Measurements from ENCODE around the gene AKNA. TPM values are rescaled to one million over a fixed set of nuclear protein-coding genes. Genes with fewer than 3 reads are reported as not detected.

The AKNA gene
- total and polyA plus RNA-seq, 2 donors (not counting 1 experiment from before 2014, with no cell fraction given) = 178 to 407 TPM

GRCh38 chr9:114395334-114395617 lies 7.5 kb upstream of the AKNA start:
- Histone ChIP-seq H2AFZ (ENCODE audit: insufficient read depth, low read depth, low read length, poor library complexity, severe bottlenecking) (no peak overlapping the region), H3K27ac (ENCODE audit: low read length in 2 of 2) (peak overlapping the region in 1 of 2 donors; percentile 62), H3K27me3 (replicated peaks in 1 of 4; ENCODE audit: control extremely low read depth in 1 of 4, control insufficient read depth in 3 of 4, insufficient read depth in 4 of 4, low read length in 3 of 4) (no peaks in the 10 kb centered on the region), H3K4me2 (replicated peaks; ENCODE audit: low read depth, low read length, poor library complexity, severe bottlenecking) (peak overlapping the region; percentile 55), H3K36me3 (replicated peaks in 1 of 2; ENCODE audit: control extremely low read depth in 1 of 2, control insufficient read depth in 1 of 2, extremely low read depth in 1 of 2, insufficient read depth in 2 of 2, low read length in 1 of 2) (peaks cover 0 to 43% of the 10 kb centered on the region in 2 experiments), H3K9ac (ENCODE audit: low read length) (no peak overlapping the region), H3K4me3 (ENCODE audit: control extremely low read depth in 1 of 5, extremely low read depth in 1 of 5, insufficient read depth in 1 of 5, low read depth in 2 of 5, low read length in 4 of 5) (no peak overlapping the region), H3K9me3 (ENCODE audit: control extremely low read depth in 1 of 3, control insufficient read depth in 2 of 3, insufficient read depth in 1 of 3, low read length in 2 of 3) (no peaks in the 10 kb centered on the region), H3K4me1 (ENCODE audit: control insufficient read depth in 2 of 2, insufficient read depth in 2 of 2, low read length in 2 of 2) (peaks cover 69 to 80% of the 10 kb centered on the region in 2 donors), H3K79me2 (ENCODE audit: control insufficient read depth, insufficient read depth, low read length) (peaks cover 73% of the 10 kb centered on the region), H4K20me1 (ENCODE audit: control insufficient read depth, insufficient read depth, low read length, poor library complexity, severe bottlenecking) (peaks cover 47% of the 10 kb centered on the region)
- no peaks in the 10 kb centered on the region for H3K27me3 Mint-ChIP-seq
- no peak for DNase-seq
- peak overlapping the region; percentile 80 for H3K27ac Mint-ChIP-seq
- TF ChIP-seq CTCF (IDR thresholded peaks at IDR 0.05) (no peak), EZH2 (IDR thresholded peaks at IDR 0.05; ENCODE audit: borderline replicate concordance, insufficient read depth, low read depth, low read length, poor library complexity, severe bottlenecking) (no peak)
- 52% methylated on average over 5 of the region's 5 CpGs for WGBS (ENCODE audit: insufficient coverage)
- ChIA-PET CTCF (interaction anchor here (0.5 to 3.7 kb wide), 11 partner anchors 10 to 193 kb away, joined by 3 to 11 read pairs (median 5); partner anchors contain the start of gene ATP6V1G1), POLR2A (interaction anchor here (0.8 to 5.0 kb wide), 5 partner anchors 8 to 198 kb away, joined by 3 to 45 read pairs (median 6); partner anchors contain the start of gene AKNA)
- no peaks in the 10 kb centered on the region for H3K9me3 Mint-ChIP-seq (ENCODE audit: insufficient read depth)
- ATAC-seq (ENCODE audit: low read depth) = no peak
- peaks cover 67% of the 10 kb centered on the region for H3K4me1 Mint-ChIP-seq
- peak overlapping the region; percentile 68 for H3K4me3 Mint-ChIP-seq
- intact Hi-C loops (cut with micrococcal nuclease) = loop anchor here (5.0 kb wide), 1 partner anchor 33 kb away; no protein-coding TSS in a partner anchor

DNA sequence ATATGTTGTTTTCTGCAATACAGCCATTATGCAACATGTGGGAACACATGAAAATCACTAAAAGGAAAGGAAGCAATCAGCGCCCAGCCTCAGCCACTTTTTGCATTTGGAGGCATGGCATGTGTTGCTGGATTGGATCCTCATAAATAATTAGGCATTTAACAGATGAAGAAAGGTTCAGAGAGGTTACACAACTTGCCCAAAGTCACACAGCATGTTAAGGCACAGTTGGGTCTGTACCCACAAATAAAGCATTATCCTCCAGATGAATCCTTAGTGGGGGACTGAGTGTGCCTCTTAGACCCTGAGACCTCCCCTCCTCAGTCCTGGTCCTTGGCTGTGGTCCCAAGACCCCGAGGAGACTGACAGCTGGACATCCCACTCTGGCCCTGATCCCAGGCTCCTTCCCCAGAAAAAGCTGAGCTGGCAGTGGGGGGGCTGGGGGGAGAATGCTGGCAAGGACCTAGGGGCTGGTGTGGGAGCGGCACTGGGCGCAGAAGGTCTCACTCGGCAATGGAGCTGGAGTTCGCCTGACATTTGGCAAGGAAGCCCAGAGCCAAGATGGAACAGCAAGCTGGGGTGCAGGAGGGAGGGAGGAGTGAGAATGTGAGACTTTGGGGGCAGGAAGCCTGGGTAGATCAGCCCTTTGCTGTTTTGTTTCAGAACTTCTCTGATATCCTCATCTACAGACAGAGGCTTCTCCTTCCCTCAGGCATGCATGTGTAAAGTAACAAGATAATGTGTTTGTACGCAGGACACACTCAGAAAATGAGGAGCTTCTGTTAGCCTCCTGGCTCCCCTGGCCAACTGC lies 6.9 kb upstream of the AKNA start:
- peaks cover 72% of the 10 kb centered on the region for H3K4me1 Mint-ChIP-seq
- ChIA-PET CTCF (interaction anchor here (0.5 to 3.7 kb wide), 12 partner anchors 9 to 58 kb away, joined by 3 to 11 read pairs (median 4); no protein-coding TSS in a partner anchor), POLR2A (interaction anchor here (0.7 to 5.0 kb wide), 6 partner anchors 7 to 198 kb away, joined by 3 to 45 read pairs (median 6); partner anchors contain the start of gene AKNA)
- Histone ChIP-seq H3K4me2 (replicated peaks; ENCODE audit: low read depth, low read length, poor library complexity, severe bottlenecking) (peak overlapping the region; percentile 55), H3K36me3 (replicated peaks in 1 of 2; ENCODE audit: control extremely low read depth in 1 of 2, control insufficient read depth in 1 of 2, extremely low read depth in 1 of 2, insufficient read depth in 2 of 2, low read length in 1 of 2) (peaks cover 0 to 46% of the 10 kb centered on the region in 2 experiments), H3K4me3 (ENCODE audit: control extremely low read depth in 1 of 5, extremely low read depth in 1 of 5, insufficient read depth in 1 of 5, low read depth in 2 of 5, low read length in 4 of 5) (no peak overlapping the region), H2AFZ (ENCODE audit: insufficient read depth, low read depth, low read length, poor library complexity, severe bottlenecking) (no peak overlapping the region), H3K79me2 (ENCODE audit: control insufficient read depth, insufficient read depth, low read length) (peaks cover 79% of the 10 kb centered on the region), H3K27ac (ENCODE audit: low read length in 2 of 2) (peak overlapping the region; percentile 3 to 62), H4K20me1 (ENCODE audit: control insufficient read depth, insufficient read depth, low read length, poor library complexity, severe bottlenecking) (peaks cover 53% of the 10 kb centered on the region), H3K9ac (ENCODE audit: low read length) (no peak overlapping the region), H3K27me3 (replicated peaks in 1 of 4; ENCODE audit: control extremely low read depth in 1 of 4, control insufficient read depth in 3 of 4, insufficient read depth in 4 of 4, low read length in 3 of 4) (no peaks in the 10 kb centered on the region), H3K4me1 (ENCODE audit: control insufficient read depth in 2 of 2, insufficient read depth in 2 of 2, low read length in 2 of 2) (peaks cover 75 to 86% of the 10 kb centered on the region in 2 donors), H3K9me3 (ENCODE audit: control extremely low read depth in 1 of 3, control insufficient read depth in 2 of 3, insufficient read depth in 1 of 3, low read length in 2 of 3) (no peaks in the 10 kb centered on the region)
- 78% methylated on average over 5 of the region's 7 CpGs for WGBS (ENCODE audit: insufficient coverage)
- ATAC-seq (ENCODE audit: low read depth) = no peak
- no peaks in the 10 kb centered on the region for H3K27me3 Mint-ChIP-seq
- peak overlapping the region; percentile 80 for H3K27ac Mint-ChIP-seq
- peak overlapping the region; percentile 68 for H3K4me3 Mint-ChIP-seq
- DNase-seq = peak; percentile 17
- H3K9me3 Mint-ChIP-seq (ENCODE audit: insufficient read depth) = no peaks in the 10 kb centered on the region
- intact Hi-C loops (cut with micrococcal nuclease) = loop anchor here (5.0 kb wide), 1 partner anchor 32 kb away; no protein-coding TSS in a partner anchor
- TF ChIP-seq EZH2 (IDR thresholded peaks at IDR 0.05; ENCODE audit: borderline replicate concordance, insufficient read depth, low read depth, low read length, poor library complexity, severe bottlenecking) (no peak), CTCF (IDR thresholded peaks at IDR 0.05) (no peak)
